Urothelium cell line (cell line): Measurements from ENCODE around the gene OPN1SW.

Experiments
- DNase-seq: peaks from one replicate; pipeline ENCODE4 v3.0.0; 2011; ENCODE audit warnings: low spot score, mixed read lengths
- FAIRE-seq: peaks from 2 replicates; lab custom pipeline; 2011; peaks lifted over from hg19 to GRCh38; lab: Jason Lieb, UNC

The OPN1SW gene, protein sequence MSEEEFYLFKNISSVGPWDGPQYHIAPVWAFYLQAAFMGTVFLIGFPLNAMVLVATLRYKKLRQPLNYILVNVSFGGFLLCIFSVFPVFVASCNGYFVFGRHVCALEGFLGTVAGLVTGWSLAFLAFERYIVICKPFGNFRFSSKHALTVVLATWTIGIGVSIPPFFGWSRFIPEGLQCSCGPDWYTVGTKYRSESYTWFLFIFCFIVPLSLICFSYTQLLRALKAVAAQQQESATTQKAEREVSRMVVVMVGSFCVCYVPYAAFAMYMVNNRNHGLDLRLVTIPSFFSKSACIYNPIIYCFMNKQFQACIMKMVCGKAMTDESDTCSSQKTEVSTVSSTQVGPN

DNA sequence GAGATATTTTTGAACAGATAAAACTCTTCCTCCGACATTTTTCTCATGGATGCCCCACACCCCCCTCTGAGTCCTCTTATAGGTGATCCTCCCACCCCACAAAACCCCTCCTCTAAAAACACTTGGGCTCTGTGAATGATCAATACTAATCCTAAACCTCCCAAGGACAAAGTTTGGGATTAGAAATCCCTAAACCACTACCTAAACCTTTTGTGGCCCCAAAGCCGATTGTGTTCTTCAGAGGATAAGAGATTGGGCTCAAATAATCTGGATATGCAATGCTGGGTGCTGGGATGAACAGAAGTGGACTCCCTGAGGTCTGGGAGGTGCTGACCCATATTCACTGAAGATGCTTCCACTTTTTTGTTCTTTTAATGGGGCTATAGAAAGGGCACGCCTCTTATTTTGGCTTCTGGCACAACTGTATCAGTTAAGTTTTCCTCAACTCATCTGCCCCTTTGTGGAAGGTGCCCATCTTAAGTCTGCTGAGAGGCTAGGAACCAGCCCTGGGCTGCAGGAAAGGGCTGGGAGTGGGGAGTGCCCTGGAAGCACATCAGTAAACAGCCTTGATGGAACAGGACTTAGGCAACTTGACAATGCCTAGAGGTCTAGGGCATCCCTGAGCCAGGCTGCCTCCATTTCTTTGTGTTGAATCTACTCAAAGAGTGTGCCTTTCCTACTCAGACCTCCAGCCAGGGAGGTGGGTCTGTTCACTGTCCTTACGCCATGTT, at the start of gene OPN1SW:
Gene OPN1SW, minus strand, starts transcription at position 51 of the 731 bp plus-strand sequence. Its CDS starts 13 bp downstream, at position 38.
- FAIRE-seq (no peak), DNase-seq (no peak)

DNA sequence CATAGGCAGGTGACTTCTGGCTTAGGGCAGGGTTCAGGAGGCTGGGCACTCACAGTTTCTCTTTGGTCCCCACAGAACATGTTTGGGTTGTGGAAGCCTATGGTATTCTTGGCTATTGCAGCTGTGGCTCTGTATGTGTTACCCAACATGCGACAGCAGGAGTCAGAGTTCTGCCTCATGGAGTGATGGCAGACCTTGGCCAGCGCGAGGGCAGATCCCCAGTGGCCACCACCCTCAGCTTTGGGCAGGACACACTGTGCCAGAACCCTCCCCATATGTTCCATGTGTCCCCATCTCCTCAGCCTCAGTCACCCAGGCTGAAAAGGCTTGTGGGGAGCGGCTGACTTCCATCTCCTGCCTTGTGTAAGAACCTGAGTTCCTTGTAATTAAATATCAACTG, 46.1 kb upstream of the OPN1SW start:
- FAIRE-seq (no peak), DNase-seq (no peak)

- no peak for FAIRE-seq
- DNase-seq, result no peak
Observed at GRCh38 chr7:128818694-128819093, 43.1 kb upstream of the OPN1SW start.

DNA sequence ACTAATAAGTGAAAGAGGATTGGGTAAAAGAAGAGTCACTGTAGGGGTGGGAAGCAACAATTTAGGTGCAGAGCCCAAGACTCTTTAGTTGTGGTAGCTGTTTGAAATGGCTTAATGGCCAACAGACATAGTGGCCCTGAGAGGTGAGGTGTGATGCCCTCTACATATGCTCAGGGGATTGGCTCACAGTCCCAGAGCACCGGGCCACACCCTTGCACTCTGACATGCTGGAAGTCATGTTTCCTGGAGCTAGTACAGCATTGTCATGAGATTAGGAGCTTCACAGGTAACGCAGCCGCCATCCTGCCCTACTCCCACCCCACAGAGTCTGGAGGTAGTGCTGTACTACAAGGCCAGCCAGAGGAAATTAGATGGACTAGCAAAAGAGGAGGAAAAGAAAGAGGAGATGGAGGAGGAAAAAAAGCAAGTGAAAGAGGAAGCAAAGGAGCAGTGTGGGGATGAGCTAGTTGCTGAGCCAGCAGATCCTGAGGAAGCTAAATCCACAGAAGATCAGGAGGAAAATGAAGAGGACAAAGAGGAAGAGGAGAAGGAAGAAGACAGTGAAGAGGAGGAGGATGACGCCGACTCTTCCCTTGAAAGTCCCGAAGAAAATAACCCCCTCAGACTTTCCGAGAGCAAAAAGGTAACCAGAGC, 39.8 kb upstream of the OPN1SW start:
- DNase-seq (no peak), FAIRE-seq (no peak)

- FAIRE-seq, result no peak
- no peak for DNase-seq
Observed at GRCh38 chr7:128814499-128814898, 38.9 kb upstream of the OPN1SW start.

- no peak for DNase-seq
- no peak for FAIRE-seq
Observed at GRCh38 chr7:128812514-128813168, 37.0 kb upstream of the OPN1SW start.

- no peak for DNase-seq
- no peak for FAIRE-seq
Observed at GRCh38 chr7:128811631-128812430, 36.2 kb upstream of the OPN1SW start.

GRCh38 chr7:128810997-128811396, 35.4 kb upstream of the OPN1SW start:
- DNase-seq (no peak), FAIRE-seq (no peak)

GRCh38 chr7:128810473-128810872, 34.9 kb upstream of the OPN1SW start:
- no peak for FAIRE-seq

GRCh38 chr7:128809363-128809762, 33.8 kb upstream of the OPN1SW start:
- no peak for FAIRE-seq

More at GRCh38 chr7:128810473-128810872, 34.9 kb upstream of the OPN1SW start:
- no peak for DNase-seq

GRCh38 chr7:128807191-128807590, 31.6 kb upstream of the OPN1SW start:
- FAIRE-seq (no peak), DNase-seq (no peak)

More at GRCh38 chr7:128809363-128809762, 33.8 kb upstream of the OPN1SW start:
- no peak for DNase-seq

GRCh38 chr7:128805225-128805624, 29.6 kb upstream of the OPN1SW start:
- FAIRE-seq (no peak), DNase-seq (no peak)

DNA sequence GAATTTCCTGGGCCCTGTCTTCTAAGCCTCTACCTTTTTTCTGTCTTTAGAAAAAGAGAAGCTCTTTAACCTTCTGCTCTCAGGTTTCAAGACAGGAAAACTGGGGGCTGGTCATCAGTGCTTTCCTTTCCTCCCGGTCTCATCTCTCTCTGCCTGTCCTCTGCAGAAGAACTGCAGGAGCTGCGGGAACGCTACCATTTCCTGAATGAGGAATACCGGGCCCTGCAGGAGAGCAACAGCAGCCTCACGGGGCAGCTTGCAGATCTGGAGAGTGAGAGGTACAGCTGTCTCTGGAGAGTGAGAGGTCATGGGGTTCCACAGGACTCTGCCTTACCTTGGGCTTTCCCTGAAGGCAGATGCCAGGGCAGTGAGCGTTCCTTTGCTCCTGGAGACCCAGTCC, 28.9 kb upstream of the OPN1SW start:
- no peak for FAIRE-seq
- DNase-seq, result no peak

DNA sequence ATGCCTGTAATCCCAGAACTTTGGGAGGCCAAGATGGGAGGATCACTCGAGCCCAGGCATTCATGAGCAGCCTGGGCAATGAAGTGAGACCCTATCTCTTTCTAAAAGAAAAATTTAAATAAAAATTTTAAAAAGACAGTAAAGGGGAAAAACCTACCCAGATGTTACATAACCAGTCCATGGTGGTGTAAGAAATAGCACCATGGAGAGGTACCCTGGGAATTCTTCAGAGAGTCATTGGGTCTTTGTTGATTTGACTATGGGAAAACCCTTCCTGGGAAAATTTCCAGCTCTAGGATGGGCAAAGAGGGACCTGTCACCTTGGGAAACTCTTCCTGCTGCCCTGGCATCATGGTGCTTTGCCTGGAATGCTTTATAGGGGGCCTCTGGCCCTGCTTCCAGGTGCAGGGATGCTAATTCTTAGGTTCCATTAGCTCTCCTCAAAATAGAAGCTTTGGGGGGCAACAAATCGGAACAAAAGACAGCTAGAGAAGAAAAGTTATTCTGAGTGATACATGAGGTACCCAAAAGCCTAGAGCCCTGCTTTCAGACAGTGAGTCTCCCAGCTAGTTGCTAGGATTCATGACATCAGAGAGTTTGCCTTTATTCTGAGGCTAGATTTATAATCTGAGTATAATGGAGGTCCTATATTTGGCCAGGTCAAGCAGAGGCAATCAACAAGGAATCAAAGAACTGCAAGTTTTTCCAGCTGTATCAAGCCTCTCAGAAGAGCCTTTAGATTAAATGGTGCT, 26.2 kb upstream of the OPN1SW start:
- FAIRE-seq (no peak), DNase-seq (no peak)

- DNase-seq (no peak), FAIRE-seq (no peak)
Observed at GRCh38 chr7:128801003-128801402, 25.4 kb upstream of the OPN1SW start.

- FAIRE-seq (no peak), DNase-seq (no peak)
Observed at GRCh38 chr7:128800567-128800966, 25.0 kb upstream of the OPN1SW start.

- FAIRE-seq, result no peak
- DNase-seq, result no peak
Observed at GRCh38 chr7:128799451-128799850, 23.9 kb upstream of the OPN1SW start.

DNA sequence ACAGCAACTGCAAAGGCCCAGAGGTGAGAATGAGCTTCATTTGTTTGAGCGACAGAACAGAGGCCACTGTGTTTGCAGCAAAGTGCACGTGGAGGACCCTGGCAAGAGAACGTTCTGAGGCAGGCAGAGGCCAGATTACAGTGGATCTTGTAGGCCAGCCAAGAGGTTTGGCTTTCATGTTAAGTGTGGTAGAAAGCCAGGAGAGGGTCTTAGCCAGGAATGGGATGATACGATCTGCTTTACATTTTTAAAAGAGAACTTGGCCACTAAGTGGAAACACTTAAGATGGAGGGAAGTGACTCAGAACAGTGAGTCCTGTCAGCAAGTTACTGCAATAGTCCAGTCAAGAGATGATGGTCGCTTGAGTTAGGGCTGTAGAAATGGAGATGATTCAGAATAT, 20.7 kb upstream of the OPN1SW start:
- DNase-seq (no peak), FAIRE-seq (no peak)

DNA sequence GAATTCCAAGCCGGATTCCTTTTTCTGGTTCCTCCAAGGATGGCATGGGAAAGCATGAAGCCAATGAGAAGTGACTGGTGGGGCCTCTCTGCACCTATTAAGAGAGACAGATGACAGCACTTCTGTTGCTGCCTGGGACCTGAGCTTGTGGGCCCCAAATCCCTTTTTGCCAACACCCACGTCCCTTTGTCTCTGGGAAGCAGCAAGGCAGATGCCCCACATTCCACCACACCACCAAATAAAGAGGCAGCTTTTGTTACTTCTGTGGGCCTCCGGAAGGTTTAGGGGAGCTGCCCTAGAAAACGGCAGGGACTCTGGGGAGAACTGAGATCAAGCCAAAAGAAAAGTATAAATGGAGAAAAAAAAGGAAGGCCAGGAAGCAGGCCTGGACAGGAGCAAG, 19.5 kb upstream of the OPN1SW start:
- FAIRE-seq, result no peak

GRCh38 chr7:128794436-128794835, 18.8 kb upstream of the OPN1SW start:
- DNase-seq (no peak), FAIRE-seq (no peak)

More for the DNA sequence above, 19.5 kb upstream of the OPN1SW start:
- no peak for DNase-seq
